Measurements from ENCODE around the gene CCNB2.

CCNB2 gene

DNA sequence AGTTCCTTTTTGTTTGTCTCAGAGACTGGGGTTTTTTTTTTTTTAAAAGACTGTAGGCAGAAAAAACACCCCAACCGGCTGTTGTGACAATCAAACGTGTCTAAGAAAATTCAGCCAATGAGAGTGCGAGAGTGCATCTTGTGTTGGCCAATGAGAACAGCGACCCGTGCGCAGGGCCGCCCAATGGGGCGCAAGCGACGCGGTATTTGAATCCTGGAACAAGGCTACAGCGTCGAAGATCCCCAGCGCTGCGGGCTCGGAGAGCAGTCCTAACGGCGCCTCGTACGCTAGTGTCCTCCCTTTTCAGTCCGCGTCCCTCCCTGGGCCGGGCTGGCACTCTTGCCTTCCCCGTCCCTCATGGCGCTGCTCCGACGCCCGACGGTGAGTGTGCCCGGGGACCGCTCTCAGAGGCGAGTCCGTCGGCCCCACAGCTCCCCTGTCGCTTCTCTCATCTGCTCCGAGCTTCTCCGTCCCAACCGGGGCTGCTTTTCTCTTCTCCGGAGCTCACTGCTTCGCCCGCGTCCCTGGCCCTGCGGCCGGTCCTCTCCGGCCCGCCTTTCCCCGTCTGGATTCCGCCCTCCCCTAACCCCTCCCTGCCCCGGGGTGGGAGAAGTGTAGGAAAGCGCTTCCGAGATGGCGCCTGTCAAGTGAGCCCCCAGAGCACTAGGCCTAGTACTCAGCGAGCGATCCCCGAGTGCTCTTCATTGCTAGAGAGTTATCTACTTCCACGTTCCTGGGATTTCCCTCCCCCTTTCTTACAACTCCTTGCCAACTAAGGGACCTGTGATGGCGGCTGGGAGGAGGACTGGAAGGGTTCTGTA is at the start of gene CCNB2:
TSS of gene CCNB2 (plus strand) at position 235 of the 821 bp plus-strand sequence. CDS start at position 358, 123 bp downstream.
- in situ Hi-C loops (cut with HindIII; ENCODE audit: low pct_ligation_motif_present, low sequenced_read_pairs), result no loop called here
- DNase-seq, result peak; percentile 90

DNA sequence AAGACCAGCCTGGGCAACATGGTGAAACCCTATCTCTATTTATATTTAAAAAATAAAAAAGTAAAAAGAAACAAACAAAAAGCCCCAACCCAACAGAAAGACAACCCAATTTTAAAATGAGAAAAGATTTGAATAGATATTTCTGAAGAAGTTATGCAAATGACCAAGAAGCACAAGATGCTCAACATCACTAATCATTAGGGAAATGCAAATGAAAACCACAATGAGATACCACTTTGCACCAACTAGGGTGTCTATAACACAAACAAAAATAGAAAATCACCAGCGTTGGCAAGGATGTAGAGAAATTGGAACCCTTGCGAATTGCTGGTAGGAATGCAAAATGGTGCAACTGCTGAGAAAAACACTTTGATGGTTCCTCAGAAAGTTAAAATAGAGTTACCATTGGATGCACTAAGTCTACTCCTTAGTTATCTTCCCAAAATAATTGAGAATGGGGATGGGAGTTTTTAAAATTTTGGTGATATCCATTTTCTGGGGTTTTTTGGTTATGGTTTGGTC is 45.8 kb upstream of the CCNB2 start:
- Histone ChIP-seq H3K27me3 (replicated peaks) (no peaks in the 10 kb centered on the region), H3K4me3 (ENCODE audit: low read depth, low read length) (no peak overlapping the region), H3K36me3 (replicated peaks) (peaks cover 39% of the 10 kb centered on the region), H3K27ac (no peak overlapping the region)
- in situ Hi-C loops (cut with HindIII; ENCODE audit: low pct_ligation_motif_present, low sequenced_read_pairs), result no loop called here
- DNase-seq, result no peak
- TF ChIP-seq, protein P1, sequence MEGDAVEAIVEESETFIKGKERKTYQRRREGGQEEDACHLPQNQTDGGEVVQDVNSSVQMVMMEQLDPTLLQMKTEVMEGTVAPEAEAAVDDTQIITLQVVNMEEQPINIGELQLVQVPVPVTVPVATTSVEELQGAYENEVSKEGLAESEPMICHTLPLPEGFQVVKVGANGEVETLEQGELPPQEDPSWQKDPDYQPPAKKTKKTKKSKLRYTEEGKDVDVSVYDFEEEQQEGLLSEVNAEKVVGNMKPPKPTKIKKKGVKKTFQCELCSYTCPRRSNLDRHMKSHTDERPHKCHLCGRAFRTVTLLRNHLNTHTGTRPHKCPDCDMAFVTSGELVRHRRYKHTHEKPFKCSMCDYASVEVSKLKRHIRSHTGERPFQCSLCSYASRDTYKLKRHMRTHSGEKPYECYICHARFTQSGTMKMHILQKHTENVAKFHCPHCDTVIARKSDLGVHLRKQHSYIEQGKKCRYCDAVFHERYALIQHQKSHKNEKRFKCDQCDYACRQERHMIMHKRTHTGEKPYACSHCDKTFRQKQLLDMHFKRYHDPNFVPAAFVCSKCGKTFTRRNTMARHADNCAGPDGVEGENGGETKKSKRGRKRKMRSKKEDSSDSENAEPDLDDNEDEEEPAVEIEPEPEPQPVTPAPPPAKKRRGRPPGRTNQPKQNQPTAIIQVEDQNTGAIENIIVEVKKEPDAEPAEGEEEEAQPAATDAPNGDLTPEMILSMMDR (IDR thresholded peaks at IDR 0.05; ENCODE audit: low read depth, low read length, missing control alignments), result no peak

More for the DNA sequence above, at the start of gene CCNB2:
- TF ChIP-seq, protein P1 (IDR thresholded peaks at IDR 0.05; ENCODE audit: low read depth, low read length, missing control alignments), result no peak
- H3K36me3 ChIP-seq (replicated peaks), result no peaks in the 10 kb centered on the region
- peak within 1 kb of the TSS; percentile 94 for H3K4me3 ChIP-seq (ENCODE audit: low read depth, low read length)
- H3K27ac ChIP-seq, result peak within 1 kb of the TSS; percentile 37
- H3K27me3 ChIP-seq (replicated peaks), result no peaks in the 10 kb centered on the region

DNA sequence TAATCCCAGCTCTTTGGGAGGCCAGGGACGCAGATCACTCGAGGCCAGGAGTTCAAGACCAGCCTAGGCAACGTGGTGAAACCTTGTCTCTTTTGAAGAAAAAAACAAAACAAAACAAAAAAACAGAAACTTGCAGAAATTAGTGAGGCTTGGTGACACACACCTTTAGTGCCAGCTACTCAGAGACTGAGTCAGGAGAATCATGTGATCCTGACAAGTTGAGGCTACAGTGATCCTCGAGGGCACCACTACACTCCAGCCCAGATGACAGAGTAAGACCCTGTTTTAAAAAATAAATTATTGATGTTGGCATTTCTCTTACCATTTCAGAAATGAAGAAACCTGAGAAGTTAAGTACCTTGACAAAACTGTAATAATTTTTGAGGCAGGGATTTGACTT is 44.6 kb upstream of the CCNB2 start:
- Histone ChIP-seq H3K27me3 (replicated peaks) (no peaks in the 10 kb centered on the region), H3K36me3 (replicated peaks) (peaks cover 41% of the 10 kb centered on the region), H3K27ac (no peak overlapping the region), H3K4me3 (ENCODE audit: low read depth, low read length) (no peak overlapping the region)
- DNase-seq, result no peak
- in situ Hi-C loops (cut with HindIII; ENCODE audit: low pct_ligation_motif_present, low sequenced_read_pairs), result no loop called here
- TF ChIP-seq, protein P1 (IDR thresholded peaks at IDR 0.05; ENCODE audit: low read depth, low read length, missing control alignments), result no peak

DNA sequence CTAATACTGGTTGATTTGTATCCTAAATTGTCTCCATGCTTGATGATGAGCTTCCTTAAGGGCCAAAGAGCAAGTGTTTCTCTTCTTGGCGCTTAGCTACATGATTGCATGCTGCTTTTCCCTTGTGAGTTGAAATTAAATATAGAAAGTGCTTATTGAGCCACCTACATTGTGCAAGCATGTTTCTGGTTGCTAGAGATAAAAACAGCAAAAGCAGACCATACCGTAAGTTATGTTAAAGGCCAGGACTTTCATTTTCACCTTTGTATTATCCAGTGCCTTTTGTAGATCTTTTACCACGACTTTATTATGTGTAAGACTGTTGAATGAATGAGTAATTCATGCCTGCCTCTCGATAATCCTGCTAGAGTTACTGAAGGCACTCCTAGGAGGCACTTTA is 41.9 kb upstream of the CCNB2 start:
- H3K27me3 ChIP-seq (replicated peaks), result no peaks in the 10 kb centered on the region
- DNase-seq, result no peak
- H3K27ac ChIP-seq, result no peak overlapping the region
- H3K36me3 ChIP-seq (replicated peaks), result peaks cover 46% of the 10 kb centered on the region
- in situ Hi-C loops (cut with HindIII; ENCODE audit: low pct_ligation_motif_present, low sequenced_read_pairs), result no loop called here
- no peak overlapping the region for H3K4me3 ChIP-seq (ENCODE audit: low read depth, low read length)
- TF ChIP-seq, protein P1 (IDR thresholded peaks at IDR 0.05; ENCODE audit: low read depth, low read length, missing control alignments), result no peak

DNA sequence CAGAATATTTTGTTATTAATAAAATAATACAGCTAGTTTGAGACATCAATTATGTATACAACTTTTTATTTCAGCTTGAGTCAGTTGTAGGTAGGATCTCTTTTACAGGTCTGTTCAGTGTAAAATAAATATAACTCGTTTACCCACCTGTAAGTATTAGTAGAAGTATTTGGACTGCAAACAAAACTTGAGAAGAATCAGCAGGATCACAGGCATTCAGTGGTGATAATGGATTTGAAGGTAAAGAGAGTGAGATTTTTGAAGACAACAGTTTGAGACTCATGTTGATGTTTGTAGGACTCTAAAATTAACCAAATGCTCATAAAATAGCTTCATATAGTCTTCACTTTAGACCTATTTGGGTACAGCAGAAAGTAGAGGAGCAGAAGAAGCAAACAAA is 35.5 kb upstream of the CCNB2 start:
- Histone ChIP-seq H3K4me3 (ENCODE audit: low read depth, low read length) (no peak overlapping the region), H3K27me3 (replicated peaks) (no peaks in the 10 kb centered on the region), H3K27ac (no peak overlapping the region), H3K36me3 (replicated peaks) (peaks cover 23% of the 10 kb centered on the region)
- TF ChIP-seq, protein P1 (IDR thresholded peaks at IDR 0.05; ENCODE audit: low read depth, low read length, missing control alignments), result no peak
- DNase-seq, result no peak
- in situ Hi-C loops (cut with HindIII; ENCODE audit: low pct_ligation_motif_present, low sequenced_read_pairs), result no loop called here

All from brain microvascular endothelial cell (primary cell).